CD4-positive, alpha-beta T cell treated with Interleukin-4 for 1 hour (primary cell): ENCODE measurements around the gene ZNF229.
"Not testable (repeated sequence)": the region's sequence is repeated elsewhere in the genome, so short reads cannot be mapped to it uniquely, and the experiment has no call there.

ENCODE experiments used
- DNase-seq, 2 donors: peaks; one replicate each; pipeline ENCODE4 v3.0.0-alpha.2; 2020 to 2022

Gene ZNF229

DNA sequence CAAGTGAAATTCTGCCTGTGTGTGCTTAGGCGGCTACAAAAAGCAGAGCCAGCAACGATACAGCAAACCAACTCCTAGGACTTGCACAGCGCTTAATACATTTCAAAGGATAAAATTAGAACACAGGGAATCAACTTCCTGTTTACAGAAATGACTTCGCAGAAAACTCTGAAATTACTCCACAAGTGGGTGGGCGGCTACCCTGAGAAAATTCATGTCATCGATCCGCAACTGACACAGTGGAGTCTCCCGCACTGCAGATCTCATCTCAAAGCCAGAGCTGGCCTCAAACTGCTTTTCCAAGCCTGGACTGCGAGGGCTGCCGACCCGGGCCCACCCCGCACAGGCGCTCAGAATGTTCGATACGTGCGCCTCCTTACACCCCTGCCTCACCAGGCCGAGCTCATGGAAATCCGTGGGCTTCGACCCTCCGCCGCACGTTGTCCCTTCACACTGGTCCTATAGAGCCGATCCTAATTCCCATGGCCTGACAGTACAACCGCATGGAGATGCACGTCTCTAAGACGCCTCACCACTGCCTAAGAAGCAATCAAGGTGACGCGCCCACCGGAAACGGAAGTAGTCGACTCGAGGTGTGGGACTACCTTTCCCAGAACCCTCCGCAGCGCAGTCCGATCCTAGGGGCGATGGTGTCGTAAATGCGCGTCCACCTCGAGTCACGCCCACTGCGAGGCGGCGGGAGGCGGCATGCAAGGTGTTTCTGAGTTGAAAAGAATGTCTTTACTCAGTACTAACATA, at the start of gene ZNF229:
TSS of gene ZNF229 (minus strand) at position 557 of the 759 bp plus-strand sequence. CDS start 5,625 bp downstream, outside the sequence.
- DNase-seq, result peak; percentile 67 to 86

- DNase-seq, result no peak
These were observed 48.4 kb upstream of the ZNF229 start for GRCh38 chr19:44496711-44497110.

DNA sequence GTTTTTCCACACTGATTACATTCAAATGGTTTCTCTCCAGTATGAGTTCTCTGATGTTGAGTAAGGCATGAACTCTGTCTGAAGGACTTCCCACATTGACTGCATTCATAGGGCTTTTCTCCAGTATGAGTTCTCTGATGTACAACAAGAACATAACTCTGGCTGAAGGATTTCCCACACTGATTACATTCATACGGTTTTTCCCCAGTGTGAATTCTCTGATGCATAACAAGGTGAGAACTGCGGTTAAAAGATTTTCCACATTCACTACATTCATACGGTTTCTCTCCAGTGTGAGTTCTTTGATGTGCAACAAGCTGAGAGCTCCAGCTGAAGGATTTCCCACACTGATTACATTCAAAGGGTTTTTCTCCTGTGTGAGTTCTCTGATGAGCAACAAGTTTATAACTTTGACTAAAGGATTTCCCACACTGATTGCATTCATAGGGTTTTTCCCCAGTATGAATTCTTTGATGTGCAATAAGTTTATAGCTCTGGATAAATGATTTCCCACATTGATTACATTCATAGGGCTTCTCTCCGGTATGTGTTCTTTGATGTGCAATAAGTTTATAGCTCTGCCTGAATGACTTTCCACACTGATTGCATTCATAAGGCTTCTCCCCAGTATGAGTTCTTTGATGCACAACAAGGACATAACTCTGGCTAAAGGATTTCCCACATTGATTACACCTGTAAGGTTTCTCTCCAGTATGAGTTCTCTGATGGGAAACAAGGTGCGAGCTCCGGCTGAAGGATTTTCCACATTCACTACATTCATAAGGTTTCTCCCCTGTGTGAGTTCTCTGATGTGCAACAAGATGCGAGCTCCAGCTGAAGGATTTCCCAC, 28.5 kb upstream of the ZNF229 start:
- peak in 1 of 2 donors; percentile 8 for DNase-seq

GRCh38 chr19:44468730-44469129, 20.5 kb upstream of the ZNF229 start:
- not testable (repeated sequence) for DNase-seq

GRCh38 chr19:44462600-44463286, 14.5 kb upstream of the ZNF229 start:
- not testable (repeated sequence) for DNase-seq

DNA sequence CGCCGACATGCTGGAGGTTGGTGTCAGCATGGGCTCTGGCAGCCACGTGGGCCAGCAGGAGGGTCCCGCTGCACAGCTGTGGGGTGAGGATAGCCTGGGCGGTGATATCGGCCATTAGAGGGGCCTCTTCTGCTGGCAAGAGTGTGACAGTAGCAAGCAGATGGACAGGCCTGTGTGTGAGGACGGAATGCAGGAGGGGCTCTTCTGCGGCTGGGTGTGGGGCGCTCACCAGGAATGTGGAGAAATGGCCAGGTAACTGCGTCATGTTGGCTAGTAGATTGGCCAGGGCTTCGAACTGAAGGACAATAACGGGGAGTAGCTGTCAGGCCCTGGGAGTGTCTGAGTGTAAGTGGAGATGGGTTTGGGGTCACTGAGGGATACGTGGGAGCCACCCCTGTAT, 7.7 kb upstream of the ZNF229 start:
- DNase-seq, result not testable (repeated sequence)

- no peak for DNase-seq
These were observed 6.8 kb upstream of the ZNF229 start for GRCh38 chr19:44455100-44455499.

- DNase-seq, result no peak
These were observed 4.1 kb upstream of the ZNF229 start for GRCh38 chr19:44452367-44452766.

GRCh38 chr19:44451687-44452086, 3.4 kb upstream of the ZNF229 start:
- DNase-seq, result no peak

GRCh38 chr19:44438441-44438840, 9.8 kb downstream of the ZNF229 start:
- DNase-seq, result no peak

DNA sequence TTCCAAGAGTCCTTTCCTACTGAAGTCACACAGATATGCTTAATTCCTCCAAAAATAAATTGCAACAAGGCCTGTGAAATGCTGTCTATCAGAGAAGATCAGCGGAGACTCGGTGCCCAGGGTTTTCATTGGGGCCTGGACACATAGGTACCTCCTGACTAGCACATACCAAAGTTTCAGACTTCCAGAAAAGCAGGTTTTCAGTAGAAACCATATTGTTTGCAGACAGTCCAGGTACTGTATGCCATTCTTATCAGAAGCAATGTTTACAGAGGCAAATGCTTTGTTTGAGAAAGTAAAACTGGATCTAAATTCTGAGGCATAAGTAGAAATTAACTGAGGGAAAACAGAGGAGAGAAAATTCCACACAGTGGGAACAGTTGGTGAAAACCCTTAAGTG, 12.8 kb downstream of the ZNF229 start:
- no peak for DNase-seq

DNA sequence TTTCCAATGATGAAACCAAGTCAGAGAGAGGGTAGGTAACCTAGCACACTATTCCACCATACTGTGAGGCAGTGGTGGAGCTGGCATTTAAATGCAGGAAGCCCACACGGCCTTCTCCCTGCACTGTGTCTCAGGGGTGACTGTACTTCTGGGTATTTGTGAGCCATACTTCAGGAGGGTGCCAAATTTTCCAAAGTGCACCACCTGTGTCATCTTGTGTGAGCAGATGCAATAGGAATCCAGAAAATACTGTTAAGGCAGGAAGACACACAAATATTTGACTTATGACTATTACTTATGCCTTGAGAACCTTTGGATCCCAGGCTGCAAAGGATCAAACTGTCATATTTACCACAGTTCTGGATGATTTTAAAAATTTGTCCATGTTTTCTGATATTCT, 17.3 kb downstream of the ZNF229 start:
- DNase-seq, result no peak

DNA sequence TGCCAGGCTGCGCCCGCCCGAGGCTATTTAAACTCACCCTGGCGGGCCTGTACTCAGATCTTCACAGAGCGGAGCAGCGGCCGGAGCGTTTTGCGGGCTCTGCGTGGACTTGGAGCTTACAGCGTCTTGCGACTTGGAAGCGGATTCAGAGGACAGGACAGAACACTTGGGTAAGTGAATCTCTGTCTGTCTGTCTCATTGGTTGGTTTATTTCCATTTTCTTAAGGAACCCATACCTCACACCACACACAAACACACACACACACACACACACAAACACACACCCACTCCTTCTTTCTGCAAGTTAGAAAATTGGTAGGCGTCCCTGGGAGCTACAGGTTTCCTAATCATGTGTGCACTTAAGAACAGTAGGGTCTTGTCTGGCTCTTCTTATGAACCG, 32.7 kb downstream of the ZNF229 start:
- not testable (repeated sequence) for DNase-seq

GRCh38 chr19:44401139-44402115, 46.8 kb downstream of the ZNF229 start, which contains the start of gene ZNF285:
ZNF285 (minus strand) TSS chr19:44401608; CDS start chr19:44397213, 4,395 bp downstream.
- peak; percentile 77 to 87 for DNase-seq

DNA sequence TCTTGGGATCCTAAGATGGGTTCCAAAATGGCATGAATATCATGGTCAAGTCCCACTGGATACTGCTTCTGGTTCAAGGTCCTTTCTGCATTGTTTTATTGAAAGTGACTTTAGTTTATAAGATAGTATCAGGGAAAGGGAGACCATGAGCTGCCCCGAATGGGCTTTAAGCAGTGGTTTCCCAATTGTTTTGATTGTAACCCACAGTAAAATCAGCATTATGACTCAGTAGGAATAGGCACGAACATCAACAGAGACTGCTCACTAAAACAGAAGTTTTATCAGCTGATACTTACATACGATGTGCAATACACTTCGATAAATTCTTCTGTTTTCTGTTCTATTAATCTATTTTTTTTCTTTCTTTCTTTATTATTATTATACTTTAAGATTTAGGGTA, 59.0 kb downstream of the ZNF229 start:
- not testable (repeated sequence) for DNase-seq
